Measurements from ENCODE around the gene FGD4. TPM values are rescaled to one million over a fixed set of nuclear protein-coding genes. Genes with fewer than 3 reads are reported as not detected.
"Not testable (repeated sequence)": the region's sequence is repeated elsewhere in the genome, so short reads cannot be mapped to it uniquely, and the experiment has no call there.

Gene FGD4
- total RNA-seq, 6 experiments from 2014 or later: 1.9 to 5.6 (median 4.8) TPM

DNA sequence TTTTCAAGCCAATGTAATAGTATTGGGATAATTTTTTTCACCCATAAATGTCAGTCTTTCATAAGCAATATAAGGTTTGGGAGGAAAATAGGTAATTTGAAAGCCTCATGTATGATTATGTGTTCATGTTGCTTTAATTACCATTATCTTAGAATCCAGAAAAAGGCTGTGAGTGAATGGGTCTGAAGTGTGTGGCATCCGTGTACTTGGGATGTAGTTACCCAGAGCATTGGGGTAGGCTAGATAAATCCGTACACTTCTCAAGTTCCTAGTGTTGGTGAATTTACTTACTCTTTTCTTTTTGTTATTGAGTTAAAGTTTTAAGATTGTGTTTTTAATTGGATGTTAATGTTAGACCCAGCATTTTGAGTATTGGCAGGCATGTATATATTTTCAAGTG, 104.4 kb downstream of the FGD4 start:
- DNase-seq: no peak
- Mint-ChIP-seq H3K27ac (no peak overlapping the region), H3K4me3 (no peak overlapping the region), H3K27me3 (ENCODE audit: insufficient read depth) (peaks cover 15% of the 10 kb centered on the region; the same call in 1 of the 2 replicates), H3K36me3 (ENCODE audit: low read depth) (no peaks in the 10 kb centered on the region), H3K4me1 (ENCODE audit: low read depth) (peaks cover 14% of the 10 kb centered on the region), H3K9me3 (no peaks in the 10 kb centered on the region)
- TF ChIP-seq, protein P1, sequence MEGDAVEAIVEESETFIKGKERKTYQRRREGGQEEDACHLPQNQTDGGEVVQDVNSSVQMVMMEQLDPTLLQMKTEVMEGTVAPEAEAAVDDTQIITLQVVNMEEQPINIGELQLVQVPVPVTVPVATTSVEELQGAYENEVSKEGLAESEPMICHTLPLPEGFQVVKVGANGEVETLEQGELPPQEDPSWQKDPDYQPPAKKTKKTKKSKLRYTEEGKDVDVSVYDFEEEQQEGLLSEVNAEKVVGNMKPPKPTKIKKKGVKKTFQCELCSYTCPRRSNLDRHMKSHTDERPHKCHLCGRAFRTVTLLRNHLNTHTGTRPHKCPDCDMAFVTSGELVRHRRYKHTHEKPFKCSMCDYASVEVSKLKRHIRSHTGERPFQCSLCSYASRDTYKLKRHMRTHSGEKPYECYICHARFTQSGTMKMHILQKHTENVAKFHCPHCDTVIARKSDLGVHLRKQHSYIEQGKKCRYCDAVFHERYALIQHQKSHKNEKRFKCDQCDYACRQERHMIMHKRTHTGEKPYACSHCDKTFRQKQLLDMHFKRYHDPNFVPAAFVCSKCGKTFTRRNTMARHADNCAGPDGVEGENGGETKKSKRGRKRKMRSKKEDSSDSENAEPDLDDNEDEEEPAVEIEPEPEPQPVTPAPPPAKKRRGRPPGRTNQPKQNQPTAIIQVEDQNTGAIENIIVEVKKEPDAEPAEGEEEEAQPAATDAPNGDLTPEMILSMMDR (IDR thresholded peaks at IDR 0.05): no peak

DNA sequence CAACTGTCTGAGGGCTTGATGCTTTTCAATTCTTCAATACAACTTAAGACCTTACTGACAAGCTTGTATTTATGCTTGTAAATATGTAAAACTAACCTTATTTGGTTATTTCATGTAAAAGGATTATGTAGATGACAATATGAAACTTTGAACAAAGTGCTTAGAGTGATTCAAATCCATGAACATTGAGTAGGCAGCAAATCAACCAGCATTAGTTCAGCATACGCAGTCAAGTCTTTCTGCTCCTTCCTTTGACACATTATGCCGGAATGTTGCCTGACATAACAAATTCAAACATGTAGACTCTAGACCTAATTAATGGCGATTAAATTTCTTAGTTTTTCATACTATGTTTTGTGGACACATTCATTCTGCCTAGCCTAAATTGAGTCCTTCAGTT, 105.2 kb downstream of the FGD4 start:
- peaks cover 14% of the 10 kb centered on the region for H3K4me1 Mint-ChIP-seq (ENCODE audit: low read depth)
- DNase-seq: no peak

DNA sequence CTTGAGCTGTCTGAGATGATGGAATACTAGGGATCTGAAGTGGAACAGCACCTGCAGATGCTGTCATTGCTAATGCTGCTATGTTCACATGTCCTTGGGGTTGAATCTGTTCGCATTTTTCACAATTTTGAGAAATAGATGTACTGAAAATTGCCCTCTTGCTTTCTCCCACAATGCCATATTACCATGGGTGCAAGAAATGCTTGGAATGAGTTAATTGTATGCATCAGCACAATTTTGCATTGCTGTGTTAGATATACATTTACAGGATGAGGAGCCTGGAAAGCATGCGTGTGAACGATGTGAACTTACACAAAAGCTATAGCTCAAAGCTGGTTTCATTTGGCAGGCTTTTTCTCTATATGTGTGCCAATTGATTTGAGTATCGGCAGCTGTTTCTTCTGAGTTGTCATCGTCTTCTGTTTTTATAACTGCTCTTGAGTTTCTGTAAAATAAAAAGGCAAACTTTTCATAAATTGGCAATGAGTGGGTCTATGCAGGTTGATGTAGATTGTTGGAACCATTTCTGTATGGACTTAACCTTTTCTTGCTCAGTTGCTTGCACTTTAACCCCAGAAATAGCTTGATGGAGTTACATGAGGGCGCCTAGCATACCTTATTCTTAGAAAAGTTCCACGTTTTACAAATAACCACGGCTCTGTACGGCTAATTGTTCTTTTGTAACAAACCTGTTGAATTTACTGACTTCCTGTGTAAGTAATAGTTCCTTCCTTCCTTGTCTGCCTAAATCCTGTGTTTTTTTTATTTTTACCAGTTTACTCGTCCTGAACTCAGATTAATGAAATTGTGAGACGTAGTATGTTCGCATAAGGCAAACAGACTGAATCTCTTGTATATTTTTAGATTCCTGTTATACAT, 105.9 kb downstream of the FGD4 start:
- TF ChIP-seq, protein P1 (IDR thresholded peaks at IDR 0.05): no peak
- no peak overlapping the region for H3K27ac Mint-ChIP-seq
- H3K27me3 Mint-ChIP-seq (ENCODE audit: insufficient read depth): peaks cover 15% of the 10 kb centered on the region; the same call in 1 of the 2 replicates
- DNase-seq: no peak
- no peak overlapping the region for H3K4me3 Mint-ChIP-seq
- peaks cover 14% of the 10 kb centered on the region for H3K4me1 Mint-ChIP-seq (ENCODE audit: low read depth)
- H3K9me3 Mint-ChIP-seq: no peaks in the 10 kb centered on the region
- no peaks in the 10 kb centered on the region for H3K36me3 Mint-ChIP-seq (ENCODE audit: low read depth)

More for the DNA sequence above, 105.2 kb downstream of the FGD4 start:
- Mint-ChIP-seq H3K27ac (no peak overlapping the region), H3K27me3 (ENCODE audit: insufficient read depth) (peaks cover 14% of the 10 kb centered on the region; the same call in 1 of the 2 replicates), H3K4me3 (no peak overlapping the region), H3K36me3 (ENCODE audit: low read depth) (no peaks in the 10 kb centered on the region), H3K9me3 (no peaks in the 10 kb centered on the region)
- TF ChIP-seq, protein P1 (IDR thresholded peaks at IDR 0.05): no peak

DNA sequence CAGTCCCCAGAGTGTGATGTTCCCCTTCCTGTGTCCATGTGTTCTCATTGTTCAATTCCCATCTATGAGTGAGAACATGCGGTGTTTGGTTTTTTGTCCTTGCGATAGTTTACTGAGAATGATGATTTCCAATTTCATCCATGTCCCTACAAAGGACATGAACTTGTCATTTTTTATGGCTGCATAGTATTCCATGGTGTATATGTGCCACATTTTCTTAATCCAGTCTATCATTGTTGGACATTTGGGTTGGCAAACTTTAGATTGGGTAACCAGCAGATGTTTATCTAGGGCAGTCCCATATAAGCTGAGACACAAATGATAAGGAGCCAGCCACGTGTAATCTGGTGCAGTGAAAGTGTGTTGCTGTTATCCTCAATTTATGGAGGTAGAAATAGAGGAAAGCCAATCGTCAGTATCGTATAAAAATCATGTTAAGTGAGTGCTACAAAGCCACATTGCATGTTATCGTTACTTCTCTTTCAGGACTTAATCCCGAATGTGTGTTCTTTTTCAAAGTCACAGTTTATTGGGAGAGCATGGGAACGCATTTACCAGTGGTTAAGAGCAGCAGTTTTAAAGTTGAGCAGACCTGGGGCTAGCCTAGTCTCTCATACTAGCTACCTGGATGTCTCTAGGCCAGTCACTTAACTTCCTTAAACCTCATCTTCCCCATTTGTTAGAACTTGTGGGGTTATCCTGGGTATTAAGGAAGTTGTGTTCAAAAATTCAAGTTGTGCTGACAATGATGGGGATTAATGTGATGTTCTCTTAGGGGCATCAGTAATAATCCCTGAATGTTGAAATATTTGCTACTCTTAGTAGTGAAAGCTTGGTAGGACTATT, 108.0 kb downstream of the FGD4 start:
- H3K4me1 Mint-ChIP-seq (ENCODE audit: low read depth); H3K36me3 Mint-ChIP-seq (ENCODE audit: low read depth); H3K27ac Mint-ChIP-seq; H3K9me3 Mint-ChIP-seq; H3K4me3 Mint-ChIP-seq; DNase-seq: not testable (repeated sequence)
- peaks cover 15% of the 10 kb centered on the region for H3K27me3 Mint-ChIP-seq (ENCODE audit: insufficient read depth)

DNA sequence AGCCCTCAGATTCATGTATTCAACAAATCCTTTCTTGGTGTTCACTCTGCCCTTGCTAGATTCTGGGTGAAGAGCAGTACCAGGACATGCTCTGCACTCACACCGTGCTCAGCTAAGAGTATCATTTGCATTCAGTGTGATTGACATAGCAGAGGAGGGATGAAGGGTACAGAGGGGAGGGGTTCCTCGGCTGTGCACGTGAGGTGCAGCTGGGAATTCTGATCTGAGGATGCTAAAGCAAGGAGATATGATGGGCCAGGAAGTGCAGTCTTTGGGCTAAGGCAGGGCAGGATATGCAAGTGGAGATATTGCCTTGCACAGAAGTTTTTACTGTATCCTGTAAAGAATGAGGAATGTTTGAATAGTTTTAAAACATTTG, 108.6 kb downstream of the FGD4 start:
- H3K9me3 Mint-ChIP-seq: no peaks in the 10 kb centered on the region
- no peaks in the 10 kb centered on the region for H3K36me3 Mint-ChIP-seq (ENCODE audit: low read depth)
- DNase-seq: no peak
- no peak overlapping the region for H3K4me3 Mint-ChIP-seq
- no peak overlapping the region for H3K27ac Mint-ChIP-seq
- TF ChIP-seq, protein P1 (IDR thresholded peaks at IDR 0.05): no peak
- H3K27me3 Mint-ChIP-seq (ENCODE audit: insufficient read depth): peaks cover 20% of the 10 kb centered on the region
- H3K4me1 Mint-ChIP-seq (ENCODE audit: low read depth): peaks cover 8% of the 10 kb centered on the region
